HepG2 (cell line): ENCODE data around the gene CMTM1. TPM values are rescaled to one million over a fixed set of nuclear protein-coding genes. Genes with fewer than 3 reads are reported as not detected.

Experiments used
- CENPT ChIP-seq: sonication (generic); formaldehyde crosslinking; IDR thresholded peaks from 2 replicates; pipeline ENCODE4 v1.8.0; 2022; ENCODE audit warnings: low read depth, mild to moderate bottlenecking, moderate library complexity, missing genetic modification reagents
- CENPX ChIP-seq: sonication (generic); formaldehyde crosslinking; IDR thresholded peaks from 2 replicates; pipeline ENCODE4 v1.9.0; 2021; ENCODE audit warnings: mild to moderate bottlenecking, missing genetic modification reagents, moderate library complexity
- ERF ChIP-seq: IDR thresholded peaks from 2 replicates; pipeline ENCODE4 v1.6.1; 2018; ENCODE audit warnings: missing biosample characterization, missing genetic modification reagents
- ETV5 ChIP-seq: IDR thresholded peaks from 2 replicates; pipeline ENCODE4 v1.6.1; 2018; ENCODE audit warnings: missing biosample characterization, missing genetic modification reagents, inconsistent platforms, borderline replicate concordance
- FOXC1 ChIP-seq: sonication (generic); formaldehyde crosslinking; IDR thresholded peaks from 2 replicates; pipeline ENCODE4 v1.8.0; 2022; ENCODE audit warnings: mild to moderate bottlenecking, missing genetic modification reagents, borderline replicate concordance
- GABPA ChIP-seq, 2 experiments: IDR thresholded peaks; 2 replicates each; pipeline ENCODE4 v1.6.1; 2011 to 2016; ENCODE audit warnings: low read depth in 2 of 2, low read length in 1 of 2, missing biosample characterization in 1 of 2, missing genetic modification characterization in 1 of 2
- GLI4 ChIP-seq: sonication (generic); formaldehyde crosslinking; IDR thresholded peaks from 2 replicates; pipeline ENCODE4 v1.5.1; 2020; ENCODE audit warnings: missing genetic modification reagents, mild to moderate bottlenecking, moderate library complexity, borderline replicate concordance
- KDM2A ChIP-seq: sonication (generic); formaldehyde crosslinking; IDR thresholded peaks from 2 replicates; pipeline ENCODE4 v1.4.0; 2020; ENCODE audit warnings: low read depth, missing genetic modification reagents, borderline replicate concordance
- KDM5B ChIP-seq: sonication (generic); formaldehyde crosslinking; IDR thresholded peaks from 2 replicates; pipeline ENCODE4 v1.4.0; 2020; ENCODE audit warnings: missing genetic modification reagents, mild to moderate bottlenecking, borderline replicate concordance
- KMT2B ChIP-seq: IDR thresholded peaks from 2 replicates; pipeline ENCODE4 v1.6.1; 2016; ENCODE audit warnings: missing genetic modification reagents, missing compliant biosample characterization
- NFE2L2 ChIP-seq: fragments of 150-350 bp; IDR thresholded peaks from 2 replicates; pipeline ENCODE4 v1.6.1; 2014; ENCODE audit warnings: low read length
- PHB2 ChIP-seq: fragments of 450-650 bp; IDR thresholded peaks from 2 replicates; pipeline ENCODE4 v1.6.1; 2018; ENCODE audit not compliant: partially characterized antibody
- RBAK ChIP-seq: sonication (generic); formaldehyde crosslinking; IDR thresholded peaks from 2 replicates; pipeline ENCODE4 v1.5.1; 2020; ENCODE audit warnings: mild to moderate bottlenecking, missing genetic modification reagents
- YEATS2 ChIP-seq: sonication (generic); formaldehyde crosslinking; IDR thresholded peaks from 2 replicates; pipeline ENCODE4 v1.4.0; 2020; ENCODE audit warnings: missing genetic modification reagents, borderline replicate concordance
- ZNF235 ChIP-seq: sonication (generic); formaldehyde crosslinking; IDR thresholded peaks from 2 replicates; pipeline ENCODE4 v1.8.1; 2023; ENCODE audit warnings: mild to moderate bottlenecking, missing genetic modification reagents, borderline replicate concordance
- ZNF263 ChIP-seq: sonication (generic); formaldehyde crosslinking; IDR thresholded peaks from 2 replicates; pipeline ENCODE4 v1.4.0; 2020; ENCODE audit warnings: missing genetic modification reagents
- ZNF34 ChIP-seq: sonication (generic); formaldehyde crosslinking; IDR thresholded peaks from 2 replicates; pipeline ENCODE4 v1.4.0; 2020; ENCODE audit warnings: mild to moderate bottlenecking, missing genetic modification reagents, borderline replicate concordance
- ZNF563 ChIP-seq: sonication (generic); formaldehyde crosslinking; IDR thresholded peaks from 2 replicates; pipeline ENCODE4 v1.8.0; 2022; ENCODE audit warnings: mild to moderate bottlenecking, moderate library complexity, missing genetic modification reagents
- ZNF589 ChIP-seq: sonication (generic); formaldehyde crosslinking; conservative IDR thresholded peaks from 2 replicates; pipeline ENCODE4 v1.8.0; 2022; ENCODE audit warnings: mild to moderate bottlenecking, moderate library complexity, missing genetic modification reagents
- ZNF75D ChIP-seq: sonication (generic); formaldehyde crosslinking; IDR thresholded peaks from 2 replicates; pipeline ENCODE4 v1.8.1; 2023; ENCODE audit warnings: missing genetic modification reagents, mild to moderate bottlenecking, borderline replicate concordance
- polyA plus RNA-seq, 8 experiments: library from polyadenylated mRNA; depleted of rRNA in 3 of 8; stranded (reverse) in 7 of 8; unstranded in 1 of 8; fragments of >200 nt; fragmentation: Illumina TruSeq in 4 of 8; extraction: Trizol in 4 of 8; gene quantifications; 2 replicates each; pipeline versions ENCODE4 v1.2.1 to v1.2.3, GENCODE V29; 2011 to 2016; ENCODE audit warnings: low read depth in 4 of 8, missing spikeins in 1 of 8, mixed read lengths in 1 of 8; ENCODE audit not compliant: insufficient read depth in 1 of 8
- total RNA-seq, 5 experiments: library from RNA; depleted of rRNA; stranded (reverse); fragments of >200 nt; fragmentation: Illumina TruSeq; extraction: Trizol; gene quantifications; 2 replicates each; pipeline ENCODE4 v1.2.3, GENCODE V29; 2016; ENCODE audit warnings: low read depth in 1 of 5
- TF ChIP-seq, protein P1 (sequence below): sonication (generic); formaldehyde crosslinking; IDR thresholded peaks from 2 replicates; pipeline ENCODE4 v1.9.0; 2022; ENCODE audit warnings: low read depth, missing genetic modification reagents
- TF ChIP-seq, protein P2 (sequence below): sonication (generic); formaldehyde crosslinking; IDR thresholded peaks from 2 replicates; pipeline ENCODE4 v1.5.1; 2020; ENCODE audit warnings: mild to moderate bottlenecking, missing genetic modification reagents, borderline replicate concordance
- TF ChIP-seq, protein P3 (sequence below): fragments of 450-650 bp; IDR thresholded peaks from 2 replicates; pipeline ENCODE4 v1.6.1; 2017

The CMTM1 gene
- total and polyA plus RNA-seq, 2 of the 13 experiments (the other 11 are each of a cell fraction or from before 2014, with no cell fraction given), result 1.7 to 2.9 TPM

DNA sequence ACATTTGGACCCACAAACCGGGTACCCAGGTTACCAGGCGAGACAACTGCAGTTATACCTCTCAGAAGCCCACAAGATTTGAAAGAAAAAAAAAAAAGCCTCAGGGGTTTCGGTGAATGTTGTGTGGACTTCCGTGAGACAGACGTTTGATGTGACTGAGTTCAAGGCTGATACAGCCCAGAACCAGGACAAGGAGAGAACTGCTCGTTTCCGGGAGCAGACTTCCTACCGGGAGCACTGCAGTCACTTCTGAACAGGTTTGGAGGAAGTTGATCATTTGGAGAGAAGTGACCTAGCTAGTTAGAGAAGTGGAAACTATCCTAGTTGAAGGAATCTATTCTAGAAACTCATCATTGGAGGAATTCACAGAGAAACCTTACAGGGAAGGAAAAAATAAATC is 13.0 kb upstream of the CMTM1 start (continued):
- TF ChIP-seq, protein P1, sequence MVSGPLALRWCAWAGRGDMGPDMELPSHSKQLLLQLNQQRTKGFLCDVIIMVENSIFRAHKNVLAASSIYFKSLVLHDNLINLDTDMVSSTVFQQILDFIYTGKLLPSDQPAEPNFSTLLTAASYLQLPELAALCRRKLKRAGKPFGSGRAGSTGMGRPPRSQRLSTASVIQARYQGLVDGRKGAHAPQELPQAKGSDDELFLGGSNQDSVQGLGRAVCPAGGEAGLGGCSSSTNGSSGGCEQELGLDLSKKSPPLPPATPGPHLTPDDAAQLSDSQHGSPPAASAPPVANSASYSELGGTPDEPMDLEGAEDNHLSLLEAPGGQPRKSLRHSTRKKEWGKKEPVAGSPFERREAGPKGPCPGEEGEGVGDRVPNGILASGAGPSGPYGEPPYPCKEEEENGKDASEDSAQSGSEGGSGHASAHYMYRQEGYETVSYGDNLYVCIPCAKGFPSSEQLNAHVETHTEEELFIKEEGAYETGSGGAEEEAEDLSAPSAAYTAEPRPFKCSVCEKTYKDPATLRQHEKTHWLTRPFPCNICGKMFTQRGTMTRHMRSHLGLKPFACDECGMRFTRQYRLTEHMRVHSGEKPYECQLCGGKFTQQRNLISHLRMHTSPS (CRISPR knock-in tag), result no peak
- no peak for TF ChIP-seq CENPT (CRISPR knock-in tag)
- TF ChIP-seq YEATS2 (CRISPR knock-in tag), result no peak; the same call in 1 of the 2 replicates
- TF ChIP-seq ERF (CRISPR knock-in tag), result peak; percentile 27; the same call in 1 of the 2 replicates
- no peak for TF ChIP-seq ZNF75D (CRISPR knock-in tag)
- no peak for TF ChIP-seq KDM5B (CRISPR knock-in tag)
- no peak for TF ChIP-seq FOXC1 (CRISPR knock-in tag)
- TF ChIP-seq RBAK (CRISPR knock-in tag), result no peak
- TF ChIP-seq, protein P2, sequence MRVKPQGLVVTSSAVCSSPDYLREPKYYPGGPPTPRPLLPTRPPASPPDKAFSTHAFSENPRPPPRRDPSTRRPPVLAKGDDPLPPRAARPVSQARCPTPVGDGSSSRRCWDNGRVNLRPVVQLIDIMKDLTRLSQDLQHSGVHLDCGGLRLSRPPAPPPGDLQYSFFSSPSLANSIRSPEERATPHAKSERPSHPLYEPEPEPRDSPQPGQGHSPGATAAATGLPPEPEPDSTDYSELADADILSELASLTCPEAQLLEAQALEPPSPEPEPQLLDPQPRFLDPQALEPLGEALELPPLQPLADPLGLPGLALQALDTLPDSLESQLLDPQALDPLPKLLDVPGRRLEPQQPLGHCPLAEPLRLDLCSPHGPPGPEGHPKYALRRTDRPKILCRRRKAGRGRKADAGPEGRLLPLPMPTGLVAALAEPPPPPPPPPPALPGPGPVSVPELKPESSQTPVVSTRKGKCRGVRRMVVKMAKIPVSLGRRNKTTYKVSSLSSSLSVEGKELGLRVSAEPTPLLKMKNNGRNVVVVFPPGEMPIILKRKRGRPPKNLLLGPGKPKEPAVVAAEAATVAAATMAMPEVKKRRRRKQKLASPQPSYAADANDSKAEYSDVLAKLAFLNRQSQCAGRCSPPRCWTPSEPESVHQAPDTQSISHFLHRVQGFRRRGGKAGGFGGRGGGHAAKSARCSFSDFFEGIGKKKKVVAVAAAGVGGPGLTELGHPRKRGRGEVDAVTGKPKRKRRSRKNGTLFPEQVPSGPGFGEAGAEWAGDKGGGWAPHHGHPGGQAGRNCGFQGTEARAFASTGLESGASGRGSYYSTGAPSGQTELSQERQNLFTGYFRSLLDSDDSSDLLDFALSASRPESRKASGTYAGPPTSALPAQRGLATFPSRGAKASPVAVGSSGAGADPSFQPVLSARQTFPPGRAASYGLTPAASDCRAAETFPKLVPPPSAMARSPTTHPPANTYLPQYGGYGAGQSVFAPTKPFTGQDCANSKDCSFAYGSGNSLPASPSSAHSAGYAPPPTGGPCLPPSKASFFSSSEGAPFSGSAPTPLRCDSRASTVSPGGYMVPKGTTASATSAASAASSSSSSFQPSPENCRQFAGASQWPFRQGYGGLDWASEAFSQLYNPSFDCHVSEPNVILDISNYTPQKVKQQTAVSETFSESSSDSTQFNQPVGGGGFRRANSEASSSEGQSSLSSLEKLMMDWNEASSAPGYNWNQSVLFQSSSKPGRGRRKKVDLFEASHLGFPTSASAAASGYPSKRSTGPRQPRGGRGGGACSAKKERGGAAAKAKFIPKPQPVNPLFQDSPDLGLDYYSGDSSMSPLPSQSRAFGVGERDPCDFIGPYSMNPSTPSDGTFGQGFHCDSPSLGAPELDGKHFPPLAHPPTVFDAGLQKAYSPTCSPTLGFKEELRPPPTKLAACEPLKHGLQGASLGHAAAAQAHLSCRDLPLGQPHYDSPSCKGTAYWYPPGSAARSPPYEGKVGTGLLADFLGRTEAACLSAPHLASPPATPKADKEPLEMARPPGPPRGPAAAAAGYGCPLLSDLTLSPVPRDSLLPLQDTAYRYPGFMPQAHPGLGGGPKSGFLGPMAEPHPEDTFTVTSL (CRISPR knock-in tag), result peak; percentile 35; the same call in 1 of the 2 replicates
- TF ChIP-seq PHB2, result no peak
- no peak for TF ChIP-seq ZNF235
- TF ChIP-seq, protein P3, sequence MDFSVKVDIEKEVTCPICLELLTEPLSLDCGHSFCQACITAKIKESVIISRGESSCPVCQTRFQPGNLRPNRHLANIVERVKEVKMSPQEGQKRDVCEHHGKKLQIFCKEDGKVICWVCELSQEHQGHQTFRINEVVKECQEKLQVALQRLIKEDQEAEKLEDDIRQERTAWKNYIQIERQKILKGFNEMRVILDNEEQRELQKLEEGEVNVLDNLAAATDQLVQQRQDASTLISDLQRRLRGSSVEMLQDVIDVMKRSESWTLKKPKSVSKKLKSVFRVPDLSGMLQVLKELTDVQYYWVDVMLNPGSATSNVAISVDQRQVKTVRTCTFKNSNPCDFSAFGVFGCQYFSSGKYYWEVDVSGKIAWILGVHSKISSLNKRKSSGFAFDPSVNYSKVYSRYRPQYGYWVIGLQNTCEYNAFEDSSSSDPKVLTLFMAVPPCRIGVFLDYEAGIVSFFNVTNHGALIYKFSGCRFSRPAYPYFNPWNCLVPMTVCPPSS, result no peak
- TF ChIP-seq ETV5 (CRISPR knock-in tag), result peak; percentile 65; the same call in 1 of the 2 replicates
- no peak for TF ChIP-seq KDM2A
- no peak for TF ChIP-seq KMT2B (CRISPR knock-in tag)
- TF ChIP-seq GLI4 (CRISPR knock-in tag), result no peak
- no peak for TF ChIP-seq ZNF589
- no peak for TF ChIP-seq NFE2L2
- TF ChIP-seq ZNF34 (CRISPR knock-in tag), result no peak
- TF ChIP-seq GABPA (IDR thresholded peaks at IDR 0.05; ENCODE audit: low read depth, low read length), result no peak
- TF ChIP-seq GABPA (CRISPR knock-in tag; IDR thresholded peaks at IDR 0.05; ENCODE audit: low read depth), result peak; percentile 77
- TF ChIP-seq CENPX (CRISPR knock-in tag), result no peak
- no peak for TF ChIP-seq ZNF563 (CRISPR knock-in tag)
- TF ChIP-seq ZNF263 (CRISPR knock-in tag), result peak; percentile 96
